ENCODE measurements around the gene SLC7A8.

Gene SLC7A8

GRCh38 chr14:23182372-23183157, 895 bp downstream of the SLC7A8 start:
- peak; percentile 87 for DNase-seq

GRCh38 chr14:23181946-23182345, 1.5 kb downstream of the SLC7A8 start:
- no peak for DNase-seq

- DNase-seq: no peak
Observed at GRCh38 chr14:23181453-23181852, 2.0 kb downstream of the SLC7A8 start.

- peak; percentile 12 for DNase-seq
Observed at GRCh38 chr14:23177181-23177580, 6.3 kb downstream of the SLC7A8 start.

- DNase-seq: no peak
Observed at GRCh38 chr14:23175823-23176222, 7.6 kb downstream of the SLC7A8 start.

GRCh38 chr14:23174296-23175184, 8.9 kb downstream of the SLC7A8 start:
- no peak for DNase-seq

- DNase-seq: no peak
Observed at GRCh38 chr14:23173796-23174195, 9.7 kb downstream of the SLC7A8 start.

- DNase-seq: no peak
Observed at GRCh38 chr14:23173031-23173430, 10.4 kb downstream of the SLC7A8 start.

GRCh38 chr14:23172574-23172973, 10.9 kb downstream of the SLC7A8 start:
- DNase-seq: no peak

GRCh38 chr14:23172096-23172495, 11.4 kb downstream of the SLC7A8 start:
- DNase-seq: peak; percentile 74

- peak; percentile 84 for DNase-seq
Observed at GRCh38 chr14:23171222-23171975, 12.1 kb downstream of the SLC7A8 start.

- DNase-seq: no peak
Observed at GRCh38 chr14:23169622-23170021, 13.8 kb downstream of the SLC7A8 start.

- DNase-seq: no peak
Observed at GRCh38 chr14:23168246-23168645, 15.2 kb downstream of the SLC7A8 start.

GRCh38 chr14:23167116-23167847, 16.2 kb downstream of the SLC7A8 start:
- DNase-seq: no peak

GRCh38 chr14:23164949-23165348, 18.5 kb downstream of the SLC7A8 start:
- DNase-seq: no peak

GRCh38 chr14:23164250-23164649, 19.2 kb downstream of the SLC7A8 start:
- DNase-seq: no peak

GRCh38 chr14:23163830-23164229, 19.6 kb downstream of the SLC7A8 start:
- no peak for DNase-seq

- DNase-seq: no peak
Observed at GRCh38 chr14:23162800-23163199, 20.7 kb downstream of the SLC7A8 start.

GRCh38 chr14:23162005-23162404, 21.5 kb downstream of the SLC7A8 start:
- no peak for DNase-seq

GRCh38 chr14:23160924-23161522, 22.4 kb downstream of the SLC7A8 start:
- DNase-seq: no peak

GRCh38 chr14:23159532-23159931, 23.9 kb downstream of the SLC7A8 start:
- DNase-seq: no peak

GRCh38 chr14:23158779-23159178, 24.7 kb downstream of the SLC7A8 start:
- no peak for DNase-seq

All from islet precursor cell (in vitro differentiated cells).